GM19372 (cell line): ENCODE data around the gene ANO3.

Source experiments
- ATAC-seq: cut with Tn5 transposase; IDR thresholded peaks from one replicate; pipeline ENCODE4 v1.9.1; 2021; ENCODE audit warnings: mild to moderate bottlenecking, low read depth, moderate library complexity; ENCODE audit not compliant: unreplicated experiment

ANO3 gene

GRCh38 chr11:26700574-26701235 lies 368.8 kb downstream of the ANO3 start:
- ATAC-seq, result no peak

- no peak for ATAC-seq
Measured at GRCh38 chr11:26702406-26702805, 370.5 kb downstream of the ANO3 start.

DNA sequence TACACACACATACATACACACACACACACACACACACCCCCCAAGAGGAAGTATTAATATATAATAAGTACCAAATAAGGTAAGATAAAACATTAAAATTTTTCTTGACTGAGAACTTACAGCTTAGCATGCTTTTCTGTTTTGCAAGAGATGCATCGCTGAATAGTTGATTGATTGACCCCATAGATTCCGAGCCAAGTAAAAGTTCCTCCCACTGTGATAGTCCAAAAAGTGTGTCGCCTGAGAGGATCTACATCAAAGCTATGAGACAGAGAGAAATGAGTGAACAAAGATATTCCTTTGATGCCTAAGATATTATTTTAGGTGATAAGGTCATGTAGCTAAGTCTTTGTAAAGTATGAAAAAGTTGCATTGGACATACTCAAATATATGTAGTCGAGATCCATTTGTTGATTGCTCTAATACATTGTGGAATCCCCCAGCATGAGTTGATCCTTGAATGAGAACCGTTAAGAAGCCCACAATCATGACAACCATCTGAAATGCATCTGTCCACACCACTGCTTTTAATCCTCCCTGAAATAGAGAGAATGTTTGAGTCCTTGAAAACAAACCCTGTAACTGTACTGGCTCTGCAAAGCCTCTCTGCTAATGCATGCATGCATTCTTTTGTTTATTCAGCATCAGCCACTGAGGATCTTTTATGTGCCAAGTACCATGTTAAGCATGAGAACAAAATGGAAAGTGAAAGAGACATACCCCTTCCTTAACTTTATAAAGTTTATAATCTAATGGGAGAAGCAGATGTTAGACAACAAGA lies 371.7 kb downstream of the ANO3 start:
- no peak for ATAC-seq

GRCh38 chr11:26704249-26704648 lies 372.3 kb downstream of the ANO3 start:
- no peak for ATAC-seq

DNA sequence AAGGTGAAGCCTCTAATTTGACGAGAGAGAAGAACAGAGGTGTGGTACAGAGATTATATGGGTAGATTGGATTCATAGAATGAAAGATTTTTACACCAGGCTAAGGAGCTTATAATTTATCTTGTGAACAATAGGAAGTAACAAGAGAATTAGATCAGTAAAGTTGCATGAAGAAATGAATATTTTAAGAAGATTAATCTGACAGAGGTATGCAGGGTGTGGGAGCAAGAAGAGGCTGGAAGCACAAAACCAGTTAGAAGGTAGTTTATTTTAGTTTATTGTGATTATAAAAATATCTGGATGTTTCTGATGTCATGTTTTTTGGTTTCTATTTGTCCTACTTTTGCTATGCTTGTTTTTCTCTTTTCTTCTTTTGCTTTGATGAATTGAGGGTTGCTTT lies 374.3 kb downstream of the ANO3 start:
- no peak for ATAC-seq

DNA sequence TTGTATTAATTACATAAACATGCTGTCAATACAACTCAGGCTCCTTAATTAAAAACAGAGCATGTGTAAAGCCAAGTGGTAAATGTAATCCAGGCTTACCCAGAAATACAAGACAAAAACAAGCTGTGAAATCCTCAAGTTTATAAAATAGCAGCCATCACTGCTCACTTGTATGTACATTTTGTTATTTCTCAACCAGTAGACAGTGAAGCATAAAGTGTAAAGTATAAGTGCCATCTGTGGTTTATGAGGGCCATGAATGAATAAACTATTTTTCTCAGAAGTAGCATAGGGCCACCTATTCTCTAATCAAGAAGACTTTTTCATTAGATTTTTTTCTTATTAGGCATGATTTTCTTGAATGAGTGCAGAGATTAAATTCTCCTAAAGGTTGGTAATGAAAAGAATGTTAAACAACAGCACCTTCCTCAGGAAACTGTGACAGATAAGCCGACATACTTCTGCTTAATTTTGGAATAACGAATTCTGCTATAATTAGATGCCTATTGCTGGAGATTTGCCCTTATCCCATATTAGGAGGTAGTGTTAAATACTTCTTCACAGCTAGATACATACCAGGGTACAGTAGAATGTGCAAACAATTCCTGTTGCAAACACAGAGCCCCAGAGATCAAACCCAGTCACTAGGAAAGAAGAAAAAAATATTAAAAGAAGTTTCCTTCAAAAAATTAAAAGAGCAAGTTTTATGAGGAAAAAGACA lies 377.0 kb downstream of the ANO3 start:
- ATAC-seq, result no peak

- ATAC-seq, result no peak
Measured at GRCh38 chr11:26710489-26710888, 378.6 kb downstream of the ANO3 start.

DNA sequence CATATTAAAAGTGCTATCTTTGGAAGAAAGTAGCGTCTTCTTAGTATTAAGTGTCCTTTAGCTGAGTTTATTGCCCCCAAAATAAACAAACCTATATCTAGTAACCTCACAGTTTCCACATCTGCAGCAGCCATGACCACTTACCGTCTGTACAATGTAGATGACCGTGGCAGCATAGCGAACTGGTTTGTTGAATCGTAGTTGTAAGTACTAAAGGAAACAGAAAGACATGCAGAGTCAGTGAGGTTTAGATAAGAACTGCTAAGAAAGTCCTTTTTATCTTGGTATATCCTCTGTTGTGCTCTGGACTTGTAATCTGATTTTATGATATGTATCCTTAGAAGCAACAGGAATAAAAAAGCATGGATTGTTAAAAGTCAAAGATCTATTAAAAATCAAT lies 380.6 kb downstream of the ANO3 start:
- no peak for ATAC-seq
